Pancreas (tissue), 10 donors: ENCODE results near the gene CD34. TPM values are rescaled to one million over a fixed set of nuclear protein-coding genes. Genes with fewer than 3 reads are reported as not detected.
"Not testable (repeated sequence)": the region's sequence is repeated elsewhere in the genome, so short reads cannot be mapped to it uniquely, and the experiment has no call there.

ENCODE experiments used
- ATAC-seq, 4 donors: fragments of 200-7000 bp; cut with Tn5 transposase; one replicate each; pipeline versions ENCODE4 v1.8.0 to v1.9.1; 2020; ENCODE audit warnings: mild to moderate bottlenecking in 4 of 4, moderate library complexity in 4 of 4
- DNase-seq, 6 donors: peaks; one replicate each; pipeline ENCODE4 v3.0.0-alpha.2; 2020
- FAIRE-seq: peaks from 2 replicates; lab custom pipeline; 2012; peaks lifted over from hg19 to GRCh38; lab: Jason Lieb, UNC
- H3K27ac ChIP-seq, 4 donors: fragments of 200-600 bp; sonication (generic); 1 replicate in 3 of 4; 2 replicates in 1 of 4; pipeline versions ENCODE4 v1.5.0 to v1.8.0; 2020
- H3K27me3 ChIP-seq, 4 donors: fragments of 200-600 bp; one replicate each; pipeline ENCODE4 v1.8.0; 2021
- H3K36me3 ChIP-seq, 3 donors: fragments of 200-600 bp; sonication (generic) in 1 of 3; one replicate each; pipeline versions ENCODE4 v1.5.0 to v1.8.0; 2020 to 2021
- H3K4me1 ChIP-seq, 3 donors: fragments of 200-600 bp; one replicate each; pipeline ENCODE4 v1.8.0; 2021
- H3K4me3 ChIP-seq, 4 donors: fragments of 200-600 bp; sonication (generic) in 2 of 4; one replicate each; pipeline versions ENCODE4 v1.5.0 to v1.8.0; 2020 to 2021
- H3K9me3 ChIP-seq, 4 donors: fragments of 200-600 bp; one replicate each; pipeline ENCODE4 v1.8.0; 2021
- WGBS, 2 donors: extraction: QIAGEN DNeasy Blood & Tissue Kit; methylation state at CpG; one replicate each; pipeline ENCODE4 v1.1.7; 2013; 5-methylcytosine and 5-hydroxymethylcytosine counted together
- intact Hi-C, 3 donors: fragments of 100-400 bp; cut with DNase I; formaldehyde crosslinking; loops; one replicate each; pipeline versions ENCODE4 v1.11.1 to v1.14.2; 2022
- polyA plus RNA-seq, 2 donors: library from polyadenylated mRNA; stranded (reverse); fragments of 200-250 nt; gene quantifications; one replicate each; pipeline ENCODE4 v1.2.3, GENCODE V29; 2013
- total RNA-seq, 6 donors: library from RNA; stranded (reverse); fragmentation: NEBNext Ultra II Directional in 4 of 6; extraction: Animal tissue kit (Norgen Biotek cat#: 25700) in 4 of 6; gene quantifications; one replicate each; pipeline versions ENCODE4 v1.2.1 to v1.2.4, GENCODE V29; 2021 to 2023
- TF ChIP-seq, protein P1 (sequence below), 4 donors: fragments of 200-600 bp; sonication (generic) in 3 of 4; IDR thresholded peaks; one replicate each; pipeline versions ENCODE4 v1.5.0 to v1.8.0; 2021; ENCODE audit warnings: antibody characterized with exemption in 4 of 4
- donor health status: healthy with polysubstance abuse.
- donor health status: DM: no; HTN: no; CAD: no; lungs with moderate emphysema.
- donor health status: DM: no; HTN: no; CAD: no.
- donor health status: control.
- donor health status: control.
- donor health status: Bipolar disorder and iron deficiency.
- donor health status: DM: yes; HTN: yes; CAD: no.
- donor health status: DM: no; HTN: no; CAD: no.
- donor health status: DM: no; HTN: no; CAD: no.
- donor health status: DM: yes; HTN: yes; CAD: no.

Gene CD34
- total and polyA plus RNA-seq, 8 donors = 5.2 to 11.9 (median 8.1) TPM

DNA sequence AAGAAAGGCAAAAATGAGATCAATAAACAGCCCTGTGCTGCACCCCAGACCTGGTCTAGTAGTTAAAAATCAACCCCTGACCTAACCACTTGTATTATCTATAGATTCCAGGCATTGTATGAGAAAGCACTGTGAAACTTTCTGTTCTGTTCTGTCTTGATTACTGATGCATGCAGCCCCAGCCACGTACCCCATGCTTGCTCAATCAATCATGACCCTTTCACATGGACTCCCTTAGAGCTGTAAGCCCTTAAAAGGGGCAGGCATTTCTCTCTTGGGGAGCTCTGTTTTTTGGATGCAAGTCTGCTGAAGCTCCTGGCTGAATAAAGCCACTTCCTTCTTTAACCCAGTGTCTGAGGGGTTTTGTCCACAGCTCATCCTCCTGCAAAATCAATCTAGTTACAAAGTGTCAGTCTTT lies 24.2 kb upstream of the CD34 start:
- TF ChIP-seq, protein P1, sequence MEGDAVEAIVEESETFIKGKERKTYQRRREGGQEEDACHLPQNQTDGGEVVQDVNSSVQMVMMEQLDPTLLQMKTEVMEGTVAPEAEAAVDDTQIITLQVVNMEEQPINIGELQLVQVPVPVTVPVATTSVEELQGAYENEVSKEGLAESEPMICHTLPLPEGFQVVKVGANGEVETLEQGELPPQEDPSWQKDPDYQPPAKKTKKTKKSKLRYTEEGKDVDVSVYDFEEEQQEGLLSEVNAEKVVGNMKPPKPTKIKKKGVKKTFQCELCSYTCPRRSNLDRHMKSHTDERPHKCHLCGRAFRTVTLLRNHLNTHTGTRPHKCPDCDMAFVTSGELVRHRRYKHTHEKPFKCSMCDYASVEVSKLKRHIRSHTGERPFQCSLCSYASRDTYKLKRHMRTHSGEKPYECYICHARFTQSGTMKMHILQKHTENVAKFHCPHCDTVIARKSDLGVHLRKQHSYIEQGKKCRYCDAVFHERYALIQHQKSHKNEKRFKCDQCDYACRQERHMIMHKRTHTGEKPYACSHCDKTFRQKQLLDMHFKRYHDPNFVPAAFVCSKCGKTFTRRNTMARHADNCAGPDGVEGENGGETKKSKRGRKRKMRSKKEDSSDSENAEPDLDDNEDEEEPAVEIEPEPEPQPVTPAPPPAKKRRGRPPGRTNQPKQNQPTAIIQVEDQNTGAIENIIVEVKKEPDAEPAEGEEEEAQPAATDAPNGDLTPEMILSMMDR (IDR thresholded peaks at IDR 0.05) = no peak
- H3K9me3 ChIP-seq = no peaks in the 10 kb centered on the region
- no peak overlapping the region for H3K4me3 ChIP-seq
- ATAC-seq (no peak), DNase-seq (no peak), FAIRE-seq (no peak)
- no peaks in the 10 kb centered on the region for H3K36me3 ChIP-seq
- H3K4me1 ChIP-seq = no peaks in the 10 kb centered on the region
- H3K27me3 ChIP-seq = no peaks in the 10 kb centered on the region
- no peak overlapping the region for H3K27ac ChIP-seq
- WGBS, 2 donors = 70 to 81% methylated on average over 1 of the region's 1 CpG
- intact Hi-C loops = no loop called here

DNA sequence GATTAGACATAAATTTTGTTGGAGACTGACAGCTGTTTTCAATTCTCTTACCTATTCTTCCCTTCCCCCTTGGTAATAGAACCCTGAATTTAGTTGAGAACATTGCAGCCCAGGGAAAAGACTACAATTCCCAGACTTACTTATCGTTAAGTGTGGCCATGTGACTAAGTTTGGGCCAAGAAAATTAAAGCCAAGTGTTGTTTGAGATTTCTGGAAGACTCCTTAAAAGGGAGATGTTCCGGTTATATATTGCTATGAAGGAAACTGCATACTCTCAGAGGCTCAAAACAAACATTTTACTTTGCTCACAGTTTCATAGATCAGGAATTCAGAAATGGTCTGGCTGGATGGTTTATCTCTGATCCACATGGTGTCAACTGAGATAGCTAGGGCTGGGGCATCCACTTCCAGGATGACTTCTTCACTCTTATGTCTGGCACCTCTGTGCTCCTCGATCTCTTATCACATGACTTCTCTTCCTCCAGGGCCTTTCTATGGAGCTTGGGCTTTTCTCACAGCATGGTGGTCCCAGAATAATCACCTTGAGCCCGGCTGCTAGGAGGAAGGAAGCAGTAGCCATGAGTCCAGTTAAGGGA lies 22.4 kb upstream of the CD34 start:
- no peaks in the 10 kb centered on the region for H3K4me1 ChIP-seq
- no peaks in the 10 kb centered on the region for H3K36me3 ChIP-seq
- WGBS, 2 donors = 71 to 83% methylated on average over 4 of the region's 4 CpGs
- intact Hi-C loops = no loop called here
- no peaks in the 10 kb centered on the region for H3K27me3 ChIP-seq
- no peak for DNase-seq
- TF ChIP-seq, protein P1 (IDR thresholded peaks at IDR 0.05) = no peak
- no peak overlapping the region for H3K27ac ChIP-seq
- H3K9me3 ChIP-seq = no peaks in the 10 kb centered on the region
- no peak for ATAC-seq
- FAIRE-seq = no peak
- H3K4me3 ChIP-seq = no peak overlapping the region

DNA sequence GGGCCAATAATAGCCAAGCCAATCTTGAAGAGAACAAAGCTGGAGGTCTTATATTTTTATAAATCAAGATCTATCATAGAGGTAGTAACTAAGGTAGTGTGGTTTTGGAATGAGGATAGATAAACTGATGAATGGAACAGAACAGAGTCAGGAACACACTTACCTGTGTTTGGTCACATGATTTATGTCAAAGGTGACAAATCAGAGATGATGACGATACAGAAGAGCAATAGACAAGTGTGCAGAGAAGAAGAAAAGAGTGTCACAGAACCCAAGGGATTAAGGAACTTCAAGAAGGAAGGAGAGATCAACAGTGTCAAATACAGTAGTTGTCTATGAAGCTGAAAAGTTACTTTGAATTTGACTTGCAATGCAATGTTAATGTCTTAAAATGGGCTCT lies 16.1 kb upstream of the CD34 start:
- FAIRE-seq (no peak), DNase-seq (no peak), ATAC-seq (no peak)
- WGBS, 2 donors = 75 to 86% methylated on average over 1 of the region's 1 CpG
- H3K9me3 ChIP-seq = no peaks in the 10 kb centered on the region
- intact Hi-C loops = no loop called here
- H3K27me3 ChIP-seq = no peaks in the 10 kb centered on the region
- H3K4me3 ChIP-seq = no peak overlapping the region
- H3K27ac ChIP-seq = no peak overlapping the region
- TF ChIP-seq, protein P1 (IDR thresholded peaks at IDR 0.05) = no peak
- no peaks in the 10 kb centered on the region for H3K36me3 ChIP-seq
- H3K4me1 ChIP-seq = no peaks in the 10 kb centered on the region

DNA sequence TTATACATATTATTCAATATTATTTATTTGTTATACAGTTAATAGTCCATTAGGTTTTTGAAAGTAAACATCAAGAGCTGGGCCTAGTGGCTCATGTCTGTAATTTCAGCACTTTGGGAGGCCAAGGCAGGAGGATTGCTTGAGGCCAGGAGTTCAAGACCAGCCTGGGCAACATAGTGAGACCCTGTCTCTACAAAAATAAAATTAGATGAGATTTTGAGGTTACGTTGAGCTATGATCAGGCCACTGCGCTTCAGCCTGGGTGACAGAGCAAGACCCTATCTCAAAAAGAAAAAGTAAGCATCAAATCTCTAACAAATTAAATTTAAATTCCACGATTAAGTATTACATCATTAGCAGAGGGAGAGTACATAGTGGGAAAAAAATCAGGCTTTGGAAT lies 15.0 kb upstream of the CD34 start:
- ATAC-seq, H3K36me3 ChIP-seq, intact Hi-C loops, H3K9me3 ChIP-seq, DNase-seq, H3K27ac ChIP-seq, FAIRE-seq, H3K4me3 ChIP-seq, H3K4me1 ChIP-seq, H3K27me3 ChIP-seq: not testable (repeated sequence)
- 93 to 94% methylated on average over 3 of the region's 3 CpGs for WGBS, 2 donors

DNA sequence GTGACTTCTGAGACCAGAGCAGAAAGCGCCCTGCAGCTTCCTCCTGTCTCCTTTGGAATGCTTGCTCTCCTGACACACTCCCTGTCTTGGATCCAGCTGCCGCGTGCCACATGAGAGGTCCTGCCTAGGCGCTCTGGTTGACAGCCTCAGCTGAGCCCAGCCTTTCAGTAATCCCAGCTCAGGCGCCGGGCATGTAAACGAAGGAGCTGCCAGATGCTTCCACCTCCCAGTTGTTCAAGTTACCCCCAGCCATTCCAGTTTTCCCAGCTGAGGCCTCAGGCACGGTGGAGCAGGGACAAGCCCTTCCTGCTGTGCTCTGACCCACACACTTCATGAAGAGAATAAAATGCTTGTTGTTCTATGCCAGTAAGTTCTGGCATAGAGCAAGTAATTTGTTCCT lies 14.3 kb upstream of the CD34 start:
- FAIRE-seq (no peak), DNase-seq (no peak), ATAC-seq (peak in 1 of 4 donors; percentile 29)
- 36 to 41% methylated on average over 8 of the region's 8 CpGs for WGBS, 2 donors
- TF ChIP-seq, protein P1 (IDR thresholded peaks at IDR 0.05) = no peak
- no peaks in the 10 kb centered on the region for H3K9me3 ChIP-seq
- H3K27ac ChIP-seq = no peak overlapping the region
- H3K4me1 ChIP-seq = no peaks in the 10 kb centered on the region
- no peaks in the 10 kb centered on the region for H3K27me3 ChIP-seq
- H3K36me3 ChIP-seq = no peaks in the 10 kb centered on the region
- H3K4me3 ChIP-seq = no peak overlapping the region
- intact Hi-C loops = no loop called here
